ENCODE data around the gene SUCLA2. TPM values are rescaled to one million over a fixed set of nuclear protein-coding genes. Genes with fewer than 3 reads are reported as not detected.

SUCLA2 gene
- total RNA-seq, 4 donors from 2014 or later, result 37.2 to 91.6 (median 68.7) TPM

GRCh38 chr13:47896111-47896510, 105.0 kb downstream of the SUCLA2 start:
- no peak for TF ChIP-seq CTCF (IDR thresholded peaks at IDR 0.05)
- no peak for ATAC-seq (ENCODE audit: low FRiP score)
- no peak for DNase-seq (ENCODE audit: low spot score)

GRCh38 chr13:47893527-47893926, 107.5 kb downstream of the SUCLA2 start:
- DNase-seq (ENCODE audit: low spot score) (no peak), ATAC-seq (ENCODE audit: low FRiP score) (no peak)
- no peak for TF ChIP-seq CTCF (IDR thresholded peaks at IDR 0.05)

Other genes with a start within 250 kb of the SUCLA2 start
- gene NUDT15, start 36.5 kb upstream of the SUCLA2 start, total RNA-seq, result 10 to 100 TPM in 1 of 4 donors, 1 to 10 TPM in 3; 8.6 to 11.2 (median 9.0) TPM
- gene MED4, start 93.8 kb upstream of the SUCLA2 start, total RNA-seq, result 10 to 100 TPM; 27.4 to 42.9 (median 35.0) TPM
- gene ITM2B, start 231.9 kb upstream of the SUCLA2 start, total RNA-seq, result 100 to 1,000 TPM; 455 to 728 (median 534) TPM

Measured in omental fat pad (tissue), 4 donors.